Upper lobe of right lung (tissue), 1 donor: Measurements from ENCODE around the gene ETV7. TPM values are rescaled to one million over a fixed set of nuclear protein-coding genes. Genes with fewer than 3 reads are reported as not detected.
"Not testable (repeated sequence)": the region's sequence is repeated elsewhere in the genome, so short reads cannot be mapped to it uniquely, and the experiment has no call there.

Experiments used
- ATAC-seq: fragments of 200-7000 bp; cut with Tn5 transposase; one replicate; pipeline ENCODE4 v1.9.1; 2020; ENCODE audit warnings: mild to moderate bottlenecking, moderate library complexity
- DNase-seq: peaks from one replicate; pipeline ENCODE4 v3.0.0-alpha.2; 2020
- H3K27ac ChIP-seq: fragments of 200-600 bp; one replicate; pipeline ENCODE4 v1.8.0; 2022
- H3K27me3 ChIP-seq: fragments of 200-600 bp; one replicate; pipeline ENCODE4 v1.8.0; 2022; ENCODE audit warnings: mild to moderate bottlenecking
- H3K36me3 ChIP-seq: fragments of 200-600 bp; one replicate; pipeline ENCODE4 v1.8.0; 2022
- H3K4me1 ChIP-seq: fragments of 200-600 bp; one replicate; pipeline ENCODE4 v1.8.0; 2022
- H3K4me3 ChIP-seq: fragments of 200-600 bp; one replicate; pipeline ENCODE4 v1.8.0; 2022; ENCODE audit warnings: mild to moderate bottlenecking
- H3K9me3 ChIP-seq: fragments of 200-600 bp; one replicate; pipeline ENCODE4 v1.8.0; 2022
- CTCF ChIP-seq: fragments of 200-600 bp; IDR thresholded peaks from one replicate; pipeline ENCODE4 v1.8.0; 2022; ENCODE audit warnings: antibody characterized with exemption
- intact Hi-C: fragments of 100-400 bp; cut with DNase I; formaldehyde crosslinking; loops from one replicate; pipeline ENCODE4 v1.11.0; 2022
- total RNA-seq: library from RNA; stranded (reverse); fragmentation: NEBNext Ultra II Directional; extraction: Animal tissue kit (Norgen Biotek cat#: 25700); gene quantifications from one replicate; pipeline ENCODE4 v1.2.1, GENCODE V29; 2021
- donor health status: DM: no; HTN: yes; CAD: no; lungs with severe emphysema.

The ETV7 gene
- total RNA-seq, 1 donor from 2014 or later = 6.3 TPM

- peaks cover under 1% of the 10 kb centered on the region for H3K27me3 ChIP-seq
- H3K36me3 ChIP-seq = no peaks in the 10 kb centered on the region
- ATAC-seq (peak; percentile 95), DNase-seq (peak; percentile 90)
- peaks cover 10% of the 10 kb centered on the region for H3K4me1 ChIP-seq
- peak; percentile 98 for TF ChIP-seq CTCF
- no peaks in the 10 kb centered on the region for H3K9me3 ChIP-seq
- peak overlapping the region; percentile 25 for H3K4me3 ChIP-seq
- no peak overlapping the region for H3K27ac ChIP-seq
- intact Hi-C loops = no loop called here
Measured at GRCh38 chr6:36340618-36341454, 46.6 kb downstream of the ETV7 start.

- peaks cover 10% of the 10 kb centered on the region for H3K4me1 ChIP-seq
- H3K27me3 ChIP-seq = peaks cover 6% of the 10 kb centered on the region
- no peaks in the 10 kb centered on the region for H3K9me3 ChIP-seq
- TF ChIP-seq CTCF = no peak
- ATAC-seq = no peak
- intact Hi-C loops = no loop called here
- H3K4me3 ChIP-seq = no peak overlapping the region
- H3K27ac ChIP-seq = no peak overlapping the region
- no peak for DNase-seq
- no peaks in the 10 kb centered on the region for H3K36me3 ChIP-seq
Measured at GRCh38 chr6:36340306-36340617, 47.2 kb downstream of the ETV7 start.

- peaks cover 18% of the 10 kb centered on the region for H3K27me3 ChIP-seq
- no peak overlapping the region for H3K27ac ChIP-seq
- intact Hi-C loops = no loop called here
- H3K4me3 ChIP-seq = no peak overlapping the region
- DNase-seq (no peak), ATAC-seq (no peak)
- H3K4me1 ChIP-seq = peaks cover 10% of the 10 kb centered on the region
- no peak for TF ChIP-seq CTCF
- H3K9me3 ChIP-seq = no peaks in the 10 kb centered on the region
- H3K36me3 ChIP-seq = no peaks in the 10 kb centered on the region
Measured at GRCh38 chr6:36339146-36339545, 48.3 kb downstream of the ETV7 start.

- H3K4me1 ChIP-seq = peaks cover 10% of the 10 kb centered on the region
- H3K9me3 ChIP-seq, H3K4me3 ChIP-seq, ATAC-seq, H3K27ac ChIP-seq, DNase-seq, intact Hi-C loops, H3K36me3 ChIP-seq: not testable (repeated sequence)
- peaks cover 27% of the 10 kb centered on the region for H3K27me3 ChIP-seq
Measured at GRCh38 chr6:36338223-36338622, 49.2 kb downstream of the ETV7 start.

GRCh38 chr6:36337814-36338213, 49.7 kb downstream of the ETV7 start:
- no peak overlapping the region for H3K27ac ChIP-seq
- peaks cover 31% of the 10 kb centered on the region for H3K27me3 ChIP-seq
- intact Hi-C loops = no loop called here
- no peak overlapping the region for H3K4me3 ChIP-seq
- H3K36me3 ChIP-seq = no peaks in the 10 kb centered on the region
- DNase-seq (no peak), ATAC-seq (no peak)
- TF ChIP-seq CTCF = no peak
- peaks cover 10% of the 10 kb centered on the region for H3K4me1 ChIP-seq
- no peaks in the 10 kb centered on the region for H3K9me3 ChIP-seq

- ATAC-seq (no peak), DNase-seq (no peak)
- Histone ChIP-seq H3K27ac (no peak within 1 kb of the TSS), H3K4me1 (peaks cover 10% of the 10 kb centered on the region), H3K27me3 (peaks cover 35% of the 10 kb centered on the region), H3K9me3 (no peaks in the 10 kb centered on the region), H3K4me3 (no peak within 1 kb of the TSS), H3K36me3 (no peaks in the 10 kb centered on the region)
- intact Hi-C loops = no loop called here
- no peak for TF ChIP-seq CTCF
Measured at GRCh38 chr6:36336779-36337241, 50.7 kb downstream of the ETV7 start, which contains the start of gene BNIP5. BNIP5 (minus strand) TSS chr6:36336888; CDS start chr6:36330690, 6,198 bp downstream.
